ENCODE results near the gene TNFRSF13B. TPM values are rescaled to one million over a fixed set of nuclear protein-coding genes. Genes with fewer than 3 reads are reported as not detected.

TNFRSF13B gene
- total RNA-seq, 2 donors from 2014 or later = not detected

DNA sequence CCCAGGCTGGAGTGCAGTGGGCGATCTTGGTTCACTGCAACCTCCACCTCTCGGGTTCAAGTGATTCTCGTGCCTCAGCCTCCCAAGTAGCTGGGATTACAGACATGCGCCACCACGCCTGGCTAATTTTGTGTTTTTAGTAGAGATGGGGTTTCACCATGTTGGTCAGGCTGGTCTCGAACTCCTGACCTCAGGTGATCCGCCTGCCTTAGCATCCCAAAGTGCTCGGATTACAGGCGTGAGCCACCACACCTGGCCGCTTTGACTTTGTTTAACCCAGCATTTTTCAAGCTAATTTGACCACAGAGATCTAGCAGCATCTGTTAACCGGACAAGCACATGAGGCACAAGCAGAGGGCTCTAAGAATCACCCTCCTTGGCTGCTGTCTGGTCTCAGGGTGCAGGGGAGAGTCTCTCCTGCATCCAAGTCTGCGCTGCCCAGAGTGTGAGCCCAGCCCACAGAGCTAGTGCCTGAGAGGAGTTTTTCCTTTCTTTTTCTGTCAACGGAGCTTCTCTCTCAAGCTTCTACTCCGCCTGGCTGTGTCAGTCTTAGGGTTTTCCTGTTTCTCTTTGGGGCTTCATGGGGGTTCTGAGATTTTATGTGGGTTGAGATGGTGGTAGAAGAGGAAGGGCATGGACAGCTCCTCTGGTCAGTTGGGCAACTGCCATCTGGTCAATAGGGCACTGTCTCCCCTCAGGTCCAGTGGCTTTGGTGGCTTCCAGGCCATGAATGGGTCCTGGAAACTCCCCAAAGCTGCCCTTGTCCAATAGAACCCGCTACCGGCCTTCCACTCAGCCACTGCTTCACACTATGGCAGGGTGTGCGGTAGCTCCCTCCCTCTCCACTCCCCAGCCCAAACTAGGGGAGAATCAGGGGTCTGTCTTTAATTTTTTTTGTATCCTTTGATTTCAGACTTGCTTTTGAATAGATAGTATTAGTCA, 59.6 kb downstream of the TNFRSF13B start:
- H3K4me1 ChIP-seq = no peaks in the 10 kb centered on the region
- ATAC-seq (no peak), DNase-seq (no peak)
- no peaks in the 10 kb centered on the region for H3K36me3 ChIP-seq (replicated peaks in 1 of 2; ENCODE audit: insufficient read depth in 1 of 2, low read depth in 2 of 2)
- H3K27me3 ChIP-seq = no peaks in the 10 kb centered on the region
- TF ChIP-seq, protein P1, sequence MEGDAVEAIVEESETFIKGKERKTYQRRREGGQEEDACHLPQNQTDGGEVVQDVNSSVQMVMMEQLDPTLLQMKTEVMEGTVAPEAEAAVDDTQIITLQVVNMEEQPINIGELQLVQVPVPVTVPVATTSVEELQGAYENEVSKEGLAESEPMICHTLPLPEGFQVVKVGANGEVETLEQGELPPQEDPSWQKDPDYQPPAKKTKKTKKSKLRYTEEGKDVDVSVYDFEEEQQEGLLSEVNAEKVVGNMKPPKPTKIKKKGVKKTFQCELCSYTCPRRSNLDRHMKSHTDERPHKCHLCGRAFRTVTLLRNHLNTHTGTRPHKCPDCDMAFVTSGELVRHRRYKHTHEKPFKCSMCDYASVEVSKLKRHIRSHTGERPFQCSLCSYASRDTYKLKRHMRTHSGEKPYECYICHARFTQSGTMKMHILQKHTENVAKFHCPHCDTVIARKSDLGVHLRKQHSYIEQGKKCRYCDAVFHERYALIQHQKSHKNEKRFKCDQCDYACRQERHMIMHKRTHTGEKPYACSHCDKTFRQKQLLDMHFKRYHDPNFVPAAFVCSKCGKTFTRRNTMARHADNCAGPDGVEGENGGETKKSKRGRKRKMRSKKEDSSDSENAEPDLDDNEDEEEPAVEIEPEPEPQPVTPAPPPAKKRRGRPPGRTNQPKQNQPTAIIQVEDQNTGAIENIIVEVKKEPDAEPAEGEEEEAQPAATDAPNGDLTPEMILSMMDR (IDR thresholded peaks at IDR 0.05) = no peak
- TF ChIP-seq POLR2A (IDR thresholded peaks at IDR 0.05) = no peak
- H3K9me3 ChIP-seq = no peaks in the 10 kb centered on the region
- H3K27ac ChIP-seq = no peak overlapping the region
- intact Hi-C loops (cut with DNase I) = no loop called here
- no peak overlapping the region for H3K4me3 ChIP-seq
- 90 to 95% methylated on average over 17 of the region's 17 CpGs for WGBS, 2 donors

DNA sequence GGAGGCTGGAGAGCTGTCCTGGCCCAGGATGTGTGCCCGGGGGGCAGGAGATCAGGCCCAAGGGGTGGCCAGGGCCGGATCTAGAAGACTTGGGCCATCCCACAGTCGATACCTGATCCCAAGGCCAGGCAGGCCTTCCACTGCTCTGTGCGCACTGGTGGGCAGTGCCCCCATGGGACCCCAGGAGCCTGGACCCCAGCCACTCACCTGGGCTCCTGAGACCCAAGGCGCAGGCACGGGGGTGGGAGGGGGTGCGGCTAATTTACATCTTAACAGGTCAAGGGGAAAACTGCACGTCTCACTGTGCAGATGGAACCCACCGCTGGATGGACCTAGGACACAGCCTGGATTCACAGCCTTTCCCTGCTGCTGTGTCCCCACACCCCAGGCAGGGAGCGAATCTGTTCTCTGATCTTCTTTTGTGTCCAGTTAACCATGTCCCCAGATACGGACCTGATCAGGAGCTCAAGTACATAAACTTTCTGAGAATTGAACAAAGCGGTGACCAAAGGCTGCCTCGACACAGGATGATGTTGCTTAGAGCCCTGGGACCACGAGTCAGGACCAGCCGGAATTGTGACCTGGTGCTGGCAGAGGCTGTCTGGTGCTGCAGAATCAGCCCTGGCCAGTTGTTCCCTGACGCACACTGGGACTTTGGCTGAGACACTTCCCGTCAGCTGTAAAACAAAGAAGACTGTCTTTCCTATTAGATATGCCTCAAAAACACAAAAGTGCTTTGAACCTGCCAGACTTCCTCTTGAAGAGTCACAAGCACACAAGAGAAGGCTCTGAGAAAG, 60.6 kb downstream of the TNFRSF13B start:
- no peak for TF ChIP-seq POLR2A (IDR thresholded peaks at IDR 0.05)
- TF ChIP-seq, protein P1 (IDR thresholded peaks at IDR 0.05) = no peak
- H3K36me3 ChIP-seq (replicated peaks in 1 of 2; ENCODE audit: insufficient read depth in 1 of 2, low read depth in 2 of 2) = no peaks in the 10 kb centered on the region
- no peak for DNase-seq
- H3K27me3 ChIP-seq = no peaks in the 10 kb centered on the region
- H3K27ac ChIP-seq = no peak overlapping the region
- no peak for ATAC-seq
- H3K9me3 ChIP-seq = no peaks in the 10 kb centered on the region
- 81 to 91% methylated on average over 17 of the region's 17 CpGs for WGBS, 2 donors
- no peaks in the 10 kb centered on the region for H3K4me1 ChIP-seq
- no peak overlapping the region for H3K4me3 ChIP-seq
- intact Hi-C loops (cut with DNase I) = no loop called here

DNA sequence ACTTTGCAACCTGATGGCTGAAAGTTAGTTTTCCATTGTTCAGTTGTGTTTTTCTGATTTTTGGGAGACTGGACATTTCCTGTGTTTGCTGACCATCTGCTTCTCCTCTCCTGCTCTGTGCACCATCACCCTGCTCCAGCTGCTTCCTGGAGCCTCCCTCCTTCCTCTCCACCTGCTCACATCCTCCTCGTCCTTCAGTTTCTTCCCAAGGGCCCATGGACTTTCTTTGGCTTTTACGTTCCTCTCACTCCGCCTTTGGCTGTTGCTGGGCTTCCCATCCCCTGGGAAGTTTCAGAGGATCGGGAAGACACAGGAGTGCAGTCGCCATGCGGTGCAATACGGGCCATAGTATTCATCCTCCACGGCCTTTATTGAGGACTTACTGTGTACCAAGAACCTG, 61.6 kb downstream of the TNFRSF13B start:
- 74% methylated on average over 8 of the region's 8 CpGs for WGBS, 2 donors

DNA sequence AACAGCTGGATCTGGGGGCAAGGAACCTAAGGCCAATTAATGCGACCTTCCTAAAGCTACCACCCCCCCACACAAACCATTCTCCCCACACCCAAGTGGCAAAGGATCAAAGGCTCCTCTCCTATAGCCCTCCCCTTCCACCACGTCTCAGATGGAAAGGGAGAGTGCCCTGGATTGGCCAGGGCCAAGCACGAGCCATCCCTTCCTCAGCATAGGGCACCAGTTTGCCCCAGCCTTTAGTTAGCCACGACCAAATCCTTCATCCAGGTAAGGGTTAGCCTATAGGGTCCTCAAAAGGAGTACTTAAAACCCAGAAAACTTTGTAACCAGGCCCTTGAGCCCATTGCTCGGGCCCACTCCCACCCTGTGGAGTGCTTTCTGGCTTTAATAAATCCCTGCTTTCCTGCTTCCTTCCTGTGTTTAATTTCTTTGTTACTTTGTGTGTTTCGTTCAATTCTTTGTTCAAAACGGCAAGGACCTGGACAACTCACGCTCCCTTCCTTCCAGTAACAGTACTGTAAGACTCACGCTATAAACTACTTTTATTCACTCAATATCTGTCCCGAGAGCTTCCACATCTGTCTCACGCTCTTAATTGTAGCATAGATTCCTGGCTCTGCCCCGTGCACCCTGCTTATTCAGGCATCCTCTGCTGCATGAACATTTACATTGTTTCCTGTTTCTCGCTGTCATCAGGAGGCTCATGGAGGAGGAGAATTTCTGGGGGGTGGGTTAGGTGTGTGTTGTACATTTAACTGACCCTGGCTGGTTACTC, 62.3 kb downstream of the TNFRSF13B start:
- DNase-seq (no peak), ATAC-seq (no peak)
- no peaks in the 10 kb centered on the region for H3K36me3 ChIP-seq (replicated peaks in 1 of 2; ENCODE audit: insufficient read depth in 1 of 2, low read depth in 2 of 2)
- no peak for TF ChIP-seq POLR2A (IDR thresholded peaks at IDR 0.05)
- TF ChIP-seq, protein P1 (IDR thresholded peaks at IDR 0.05) = no peak
- H3K9me3 ChIP-seq = no peaks in the 10 kb centered on the region
- no peaks in the 10 kb centered on the region for H3K27me3 ChIP-seq
- H3K4me1 ChIP-seq = no peaks in the 10 kb centered on the region
- no peak overlapping the region for H3K4me3 ChIP-seq
- H3K27ac ChIP-seq = no peak overlapping the region
- WGBS, 2 donors = 60 to 68% methylated on average over 12 to 13 of the region's 13 CpGs
- intact Hi-C loops (cut with DNase I) = no loop called here

More for the DNA sequence above, 61.6 kb downstream of the TNFRSF13B start:
- DNase-seq (no peak), ATAC-seq (no peak)
- Histone ChIP-seq H3K27ac (no peak overlapping the region), H3K27me3 (no peaks in the 10 kb centered on the region), H3K4me1 (no peaks in the 10 kb centered on the region), H3K36me3 (replicated peaks in 1 of 2; ENCODE audit: insufficient read depth in 1 of 2, low read depth in 2 of 2) (no peaks in the 10 kb centered on the region), H3K9me3 (no peaks in the 10 kb centered on the region), H3K4me3 (no peak overlapping the region)
- intact Hi-C loops (cut with DNase I) = no loop called here
- no peak for TF ChIP-seq POLR2A (IDR thresholded peaks at IDR 0.05)
- TF ChIP-seq, protein P1 (IDR thresholded peaks at IDR 0.05) = no peak
